Hepatocyte (in vitro differentiated cells): ENCODE results near the gene QRICH2.

Experiments used
- CTCF ChIP-seq: fragments of 200-600 bp; sonication (generic); IDR thresholded peaks from 2 replicates; pipeline ENCODE4 v1.5.1; 2016; ENCODE audit warnings: antibody characterized with exemption, mild to moderate bottlenecking; ENCODE audit not compliant: poor library complexity
- EZH2 ChIP-seq: fragments of 200-600 bp; sonication (generic); IDR thresholded peaks from 2 replicates; pipeline ENCODE4 v1.6.1; 2016; ENCODE audit warnings: antibody characterized with exemption, mild to moderate bottlenecking, borderline replicate concordance
- EZH2phosphoT487 ChIP-seq: fragments of 200-600 bp; sonication (generic); IDR thresholded peaks from one replicate; pipeline ENCODE4 v1.6.1; 2018; ENCODE audit warnings: antibody characterized with exemption, mild to moderate bottlenecking, low read depth, moderate library complexity; ENCODE audit not compliant: unreplicated experiment, severe bottlenecking

- TF ChIP-seq CTCF = no peak
- TF ChIP-seq EZH2 = no peak
- no peak for TF ChIP-seq EZH2phosphoT487
Measured at GRCh38 chr17:76252040-76252954, 55.8 kb downstream of the QRICH2 start.
